ENCODE measurements around the gene DNAL1. TPM values are rescaled to one million over a fixed set of nuclear protein-coding genes. Genes with fewer than 3 reads are reported as not detected.
A peak's percentile ranks its signal among the peaks of the same experiment; 100 is the strongest.

DNAL1 gene
- total and polyA plus RNA-seq, 9 of the 15 experiments (the other 6 are each of a cell fraction or from before 2014, with no cell fraction given): 1.6 to 11.7 (median 4.8) TPM

DNA sequence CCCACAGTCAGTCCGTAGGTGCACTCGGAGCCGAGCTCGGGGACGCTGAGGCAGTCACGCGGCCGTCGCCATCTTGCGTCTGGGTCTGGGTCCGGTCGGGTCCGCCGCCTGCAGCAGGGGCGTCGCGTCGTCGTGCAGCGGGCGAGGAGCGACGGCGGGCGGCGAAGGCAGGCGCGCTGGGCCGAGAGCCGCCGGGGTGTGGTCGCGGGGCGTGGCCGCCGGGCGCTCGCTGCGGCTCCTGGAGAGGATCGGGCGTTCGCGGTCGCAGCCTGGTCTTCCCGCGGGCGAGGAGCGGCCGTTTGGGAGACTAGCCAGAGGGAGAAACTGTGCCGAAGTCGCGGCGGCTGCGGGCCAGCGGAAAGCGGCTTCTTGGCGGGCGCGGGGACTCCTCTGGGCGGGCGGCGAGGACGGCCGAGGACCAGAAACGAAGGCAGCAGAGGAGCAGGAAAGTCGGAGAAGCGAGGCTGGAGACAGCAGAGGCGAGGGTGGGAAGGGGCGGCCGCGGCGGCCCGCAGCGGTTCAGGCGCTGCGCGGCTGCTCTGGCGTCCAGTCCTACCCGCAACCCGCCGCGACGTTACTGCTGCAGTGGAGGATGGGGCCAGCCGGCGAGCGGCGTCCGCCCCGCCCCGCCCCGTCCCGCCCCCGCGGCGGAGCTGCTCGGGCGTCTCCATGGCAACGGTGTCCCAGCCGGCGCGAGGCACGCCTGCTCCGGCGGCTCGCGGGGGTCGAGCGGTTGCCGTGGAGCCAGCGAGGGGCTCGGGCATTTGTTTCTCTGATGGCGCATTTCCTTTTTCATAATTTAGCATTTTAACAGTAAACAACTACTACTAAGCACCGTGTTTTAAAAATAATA, 69.2 kb downstream of the DNAL1 start, which contains the start of gene PNMA1 (continued):
- TF ChIP-seq, protein P1, sequence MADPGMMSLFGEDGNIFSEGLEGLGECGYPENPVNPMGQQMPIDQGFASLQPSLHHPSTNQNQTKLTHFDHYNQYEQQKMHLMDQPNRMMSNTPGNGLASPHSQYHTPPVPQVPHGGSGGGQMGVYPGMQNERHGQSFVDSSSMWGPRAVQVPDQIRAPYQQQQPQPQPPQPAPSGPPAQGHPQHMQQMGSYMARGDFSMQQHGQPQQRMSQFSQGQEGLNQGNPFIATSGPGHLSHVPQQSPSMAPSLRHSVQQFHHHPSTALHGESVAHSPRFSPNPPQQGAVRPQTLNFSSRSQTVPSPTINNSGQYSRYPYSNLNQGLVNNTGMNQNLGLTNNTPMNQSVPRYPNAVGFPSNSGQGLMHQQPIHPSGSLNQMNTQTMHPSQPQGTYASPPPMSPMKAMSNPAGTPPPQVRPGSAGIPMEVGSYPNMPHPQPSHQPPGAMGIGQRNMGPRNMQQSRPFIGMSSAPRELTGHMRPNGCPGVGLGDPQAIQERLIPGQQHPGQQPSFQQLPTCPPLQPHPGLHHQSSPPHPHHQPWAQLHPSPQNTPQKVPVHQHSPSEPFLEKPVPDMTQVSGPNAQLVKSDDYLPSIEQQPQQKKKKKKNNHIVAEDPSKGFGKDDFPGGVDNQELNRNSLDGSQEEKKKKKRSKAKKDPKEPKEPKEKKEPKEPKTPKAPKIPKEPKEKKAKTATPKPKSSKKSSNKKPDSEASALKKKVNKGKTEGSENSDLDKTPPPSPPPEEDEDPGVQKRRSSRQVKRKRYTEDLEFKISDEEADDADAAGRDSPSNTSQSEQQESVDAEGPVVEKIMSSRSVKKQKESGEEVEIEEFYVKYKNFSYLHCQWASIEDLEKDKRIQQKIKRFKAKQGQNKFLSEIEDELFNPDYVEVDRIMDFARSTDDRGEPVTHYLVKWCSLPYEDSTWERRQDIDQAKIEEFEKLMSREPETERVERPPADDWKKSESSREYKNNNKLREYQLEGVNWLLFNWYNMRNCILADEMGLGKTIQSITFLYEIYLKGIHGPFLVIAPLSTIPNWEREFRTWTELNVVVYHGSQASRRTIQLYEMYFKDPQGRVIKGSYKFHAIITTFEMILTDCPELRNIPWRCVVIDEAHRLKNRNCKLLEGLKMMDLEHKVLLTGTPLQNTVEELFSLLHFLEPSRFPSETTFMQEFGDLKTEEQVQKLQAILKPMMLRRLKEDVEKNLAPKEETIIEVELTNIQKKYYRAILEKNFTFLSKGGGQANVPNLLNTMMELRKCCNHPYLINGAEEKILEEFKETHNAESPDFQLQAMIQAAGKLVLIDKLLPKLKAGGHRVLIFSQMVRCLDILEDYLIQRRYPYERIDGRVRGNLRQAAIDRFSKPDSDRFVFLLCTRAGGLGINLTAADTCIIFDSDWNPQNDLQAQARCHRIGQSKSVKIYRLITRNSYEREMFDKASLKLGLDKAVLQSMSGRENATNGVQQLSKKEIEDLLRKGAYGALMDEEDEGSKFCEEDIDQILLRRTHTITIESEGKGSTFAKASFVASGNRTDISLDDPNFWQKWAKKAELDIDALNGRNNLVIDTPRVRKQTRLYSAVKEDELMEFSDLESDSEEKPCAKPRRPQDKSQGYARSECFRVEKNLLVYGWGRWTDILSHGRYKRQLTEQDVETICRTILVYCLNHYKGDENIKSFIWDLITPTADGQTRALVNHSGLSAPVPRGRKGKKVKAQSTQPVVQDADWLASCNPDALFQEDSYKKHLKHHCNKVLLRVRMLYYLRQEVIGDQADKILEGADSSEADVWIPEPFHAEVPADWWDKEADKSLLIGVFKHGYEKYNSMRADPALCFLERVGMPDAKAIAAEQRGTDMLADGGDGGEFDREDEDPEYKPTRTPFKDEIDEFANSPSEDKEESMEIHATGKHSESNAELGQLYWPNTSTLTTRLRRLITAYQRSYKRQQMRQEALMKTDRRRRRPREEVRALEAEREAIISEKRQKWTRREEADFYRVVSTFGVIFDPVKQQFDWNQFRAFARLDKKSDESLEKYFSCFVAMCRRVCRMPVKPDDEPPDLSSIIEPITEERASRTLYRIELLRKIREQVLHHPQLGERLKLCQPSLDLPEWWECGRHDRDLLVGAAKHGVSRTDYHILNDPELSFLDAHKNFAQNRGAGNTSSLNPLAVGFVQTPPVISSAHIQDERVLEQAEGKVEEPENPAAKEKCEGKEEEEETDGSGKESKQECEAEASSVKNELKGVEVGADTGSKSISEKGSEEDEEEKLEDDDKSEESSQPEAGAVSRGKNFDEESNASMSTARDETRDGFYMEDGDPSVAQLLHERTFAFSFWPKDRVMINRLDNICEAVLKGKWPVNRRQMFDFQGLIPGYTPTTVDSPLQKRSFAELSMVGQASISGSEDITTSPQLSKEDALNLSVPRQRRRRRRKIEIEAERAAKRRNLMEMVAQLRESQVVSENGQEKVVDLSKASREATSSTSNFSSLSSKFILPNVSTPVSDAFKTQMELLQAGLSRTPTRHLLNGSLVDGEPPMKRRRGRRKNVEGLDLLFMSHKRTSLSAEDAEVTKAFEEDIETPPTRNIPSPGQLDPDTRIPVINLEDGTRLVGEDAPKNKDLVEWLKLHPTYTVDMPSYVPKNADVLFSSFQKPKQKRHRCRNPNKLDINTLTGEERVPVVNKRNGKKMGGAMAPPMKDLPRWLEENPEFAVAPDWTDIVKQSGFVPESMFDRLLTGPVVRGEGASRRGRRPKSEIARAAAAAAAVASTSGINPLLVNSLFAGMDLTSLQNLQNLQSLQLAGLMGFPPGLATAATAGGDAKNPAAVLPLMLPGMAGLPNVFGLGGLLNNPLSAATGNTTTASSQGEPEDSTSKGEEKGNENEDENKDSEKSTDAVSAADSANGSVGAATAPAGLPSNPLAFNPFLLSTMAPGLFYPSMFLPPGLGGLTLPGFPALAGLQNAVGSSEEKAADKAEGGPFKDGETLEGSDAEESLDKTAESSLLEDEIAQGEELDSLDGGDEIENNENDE (IDR thresholded peaks at IDR 0.05; ENCODE audit: low read depth, low read length): no peak
- TF ChIP-seq POLR2AphosphoS5 (IDR thresholded peaks at IDR 0.05; ENCODE audit: control insufficient read depth, insufficient read depth, low read depth, low read length) (peak; percentile 70), POLR2AphosphoS2 (IDR thresholded peaks at IDR 0.05; ENCODE audit: low read length) (peak; percentile 97), ZNF696 (CRISPR knock-in tag; conservative IDR thresholded peaks at IDR 0.05) (no peak), ZNF197 (CRISPR knock-in tag; IDR thresholded peaks at IDR 0.05; ENCODE audit: low read depth) (no peak), ZZZ3 (IDR thresholded peaks at IDR 0.05) (no peak), ZNF766 (CRISPR knock-in tag; conservative IDR thresholded peaks at IDR 0.05) (no peak), KLF13 (tag; IDR thresholded peaks at IDR 0.05; ENCODE audit: borderline replicate concordance, low read depth) (no peak)
- TF ChIP-seq, protein P2, sequence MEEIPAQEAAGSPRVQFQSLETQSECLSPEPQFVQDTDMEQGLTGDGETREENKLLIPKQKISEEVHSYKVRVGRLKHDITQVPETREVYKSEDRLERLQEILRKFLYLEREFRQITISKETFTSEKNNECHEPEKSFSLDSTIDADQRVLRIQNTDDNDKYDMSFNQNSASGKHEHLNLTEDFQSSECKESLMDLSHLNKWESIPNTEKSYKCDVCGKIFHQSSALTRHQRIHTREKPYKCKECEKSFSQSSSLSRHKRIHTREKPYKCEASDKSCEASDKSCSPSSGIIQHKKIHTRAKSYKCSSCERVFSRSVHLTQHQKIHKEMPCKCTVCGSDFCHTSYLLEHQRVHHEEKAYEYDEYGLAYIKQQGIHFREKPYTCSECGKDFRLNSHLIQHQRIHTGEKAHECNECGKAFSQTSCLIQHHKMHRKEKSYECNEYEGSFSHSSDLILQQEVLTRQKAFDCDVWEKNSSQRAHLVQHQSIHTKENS (CRISPR knock-in tag; IDR thresholded peaks at IDR 0.05): no peak
- TF ChIP-seq, protein P3, sequence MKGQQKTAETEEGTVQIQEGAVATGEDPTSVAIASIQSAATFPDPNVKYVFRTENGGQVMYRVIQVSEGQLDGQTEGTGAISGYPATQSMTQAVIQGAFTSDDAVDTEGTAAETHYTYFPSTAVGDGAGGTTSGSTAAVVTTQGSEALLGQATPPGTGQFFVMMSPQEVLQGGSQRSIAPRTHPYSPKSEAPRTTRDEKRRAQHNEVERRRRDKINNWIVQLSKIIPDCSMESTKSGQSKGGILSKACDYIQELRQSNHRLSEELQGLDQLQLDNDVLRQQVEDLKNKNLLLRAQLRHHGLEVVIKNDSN (CRISPR knock-in tag; IDR thresholded peaks at IDR 0.05): peak; percentile 64
- TF ChIP-seq, protein P4, sequence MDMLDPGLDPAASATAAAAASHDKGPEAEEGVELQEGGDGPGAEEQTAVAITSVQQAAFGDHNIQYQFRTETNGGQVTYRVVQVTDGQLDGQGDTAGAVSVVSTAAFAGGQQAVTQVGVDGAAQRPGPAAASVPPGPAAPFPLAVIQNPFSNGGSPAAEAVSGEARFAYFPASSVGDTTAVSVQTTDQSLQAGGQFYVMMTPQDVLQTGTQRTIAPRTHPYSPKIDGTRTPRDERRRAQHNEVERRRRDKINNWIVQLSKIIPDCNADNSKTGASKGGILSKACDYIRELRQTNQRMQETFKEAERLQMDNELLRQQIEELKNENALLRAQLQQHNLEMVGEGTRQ (CRISPR knock-in tag; IDR thresholded peaks at IDR 0.05): peak; percentile 16; the same call in 1 of the 2 replicates
- TF ChIP-seq, protein P5, sequence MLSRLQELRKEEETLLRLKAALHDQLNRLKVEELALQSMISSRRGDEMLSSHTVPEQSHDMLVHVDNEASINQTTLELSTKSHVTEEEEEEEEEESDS (CRISPR knock-in tag; IDR thresholded peaks at IDR 0.05): no peak

Measured in K562 (cell line).